Testis (tissue), 3 donors: ENCODE data around the gene ITGA8. TPM values are rescaled to one million over a fixed set of nuclear protein-coding genes. Genes with fewer than 3 reads are reported as not detected.

Experiments used
- DNase-seq: peaks from one replicate; pipeline ENCODE4 v3.0.0-alpha.2; 2019
- H3K27ac ChIP-seq, 2 donors: fragments of 200-600 bp; sonication (generic); one replicate each; pipeline ENCODE4 v1.5.1; 2019
- H3K27me3 ChIP-seq: fragments of 200-600 bp; sonication (generic); one replicate; pipeline ENCODE4 v1.5.1; 2019
- H3K36me3 ChIP-seq: fragments of 200-600 bp; sonication (generic); one replicate; pipeline ENCODE4 v1.5.1; 2017; ENCODE audit warnings: low read depth; ENCODE audit errors: missing control alignments
- H3K4me1 ChIP-seq: fragments of 200-600 bp; sonication (generic); one replicate; pipeline ENCODE4 v1.5.1; 2019
- H3K4me3 ChIP-seq, 2 donors: fragments of 200-600 bp; sonication (generic); one replicate each; pipeline ENCODE4 v1.5.1; 2017 to 2019
- H3K9me3 ChIP-seq: fragments of 200-600 bp; sonication (generic); one replicate; pipeline ENCODE4 v1.5.1; 2017
- CTCF ChIP-seq, 3 experiments: fragments of 450-650 bp in 2 of 3; fragments of 200-600 bp in 1 of 3; sonication (generic) in 1 of 3; IDR thresholded peaks; one replicate each; pipeline ENCODE4 v1.5.1; 2016 to 2019; ENCODE audit warnings: antibody characterized with exemption in 3 of 3, mild to moderate bottlenecking in 2 of 3, moderate library complexity in 1 of 3
- POLR2A ChIP-seq: fragments of 450-650 bp; IDR thresholded peaks from one replicate; pipeline ENCODE4 v1.6.1; 2017; ENCODE audit warnings: antibody characterized with exemption, mild to moderate bottlenecking, moderate library complexity
- WGBS, 2 donors: methylation state at CpG; one replicate each; pipeline ENCODE4 v1.1.5; 2018; 5-methylcytosine and 5-hydroxymethylcytosine counted together
- intact Hi-C: fragments of 100-400 bp; cut with DNase I; formaldehyde crosslinking; loops from one replicate; pipeline ENCODE4 v1.15.1; 2023; ENCODE audit warnings: low total_unique reads
- polyA plus RNA-seq: library from polyadenylated mRNA; stranded (reverse); fragments of 350-450 nt; fragmentation: Illumina TruSeq; extraction: RNeasy Lipid Tissue Mini Kit (QIAGEN cat#74804); gene quantifications from one replicate; pipeline ENCODE4 v1.2.3, GENCODE V29; 2014; ENCODE audit warnings: low read depth, low replicate concordance; ENCODE audit not compliant: insufficient read depth
- total RNA-seq, 2 donors: library from RNA; depleted of rRNA; stranded (reverse); fragments of >200 nt; gene quantifications; one replicate each; pipeline ENCODE4 v1.2.3, GENCODE V29; 2016

The ITGA8 gene
- total and polyA plus RNA-seq, 3 donors from 2014 or later, result 0.68 to 6.9 (median 0.79) TPM

GRCh38 chr10:15624401-15625196, 95.1 kb downstream of the ITGA8 start:
- 52 to 57% methylated on average over 6 of the region's 6 CpGs for WGBS, 2 donors
- H3K27me3 ChIP-seq, result no peaks in the 10 kb centered on the region
- H3K4me3 ChIP-seq, result no peak overlapping the region
- TF ChIP-seq CTCF (IDR thresholded peaks at IDR 0.05) (no peak), POLR2A (no peak)
- H3K4me1 ChIP-seq, result no peaks in the 10 kb centered on the region
- intact Hi-C loops, result no loop called here
- H3K36me3 ChIP-seq, result no peaks in the 10 kb centered on the region
- DNase-seq, result no peak
- no peak overlapping the region for H3K27ac ChIP-seq
- H3K9me3 ChIP-seq, result no peaks in the 10 kb centered on the region

- no peaks in the 10 kb centered on the region for H3K9me3 ChIP-seq
- no peak for TF ChIP-seq POLR2A
- no peak for TF ChIP-seq CTCF (IDR thresholded peaks at IDR 0.05)
- DNase-seq, result no peak
- 56 to 62% methylated on average over 3 of the region's 3 CpGs for WGBS, 2 donors
- no peak overlapping the region for H3K4me3 ChIP-seq
- no peaks in the 10 kb centered on the region for H3K36me3 ChIP-seq
- H3K27me3 ChIP-seq, result no peaks in the 10 kb centered on the region
- intact Hi-C loops, result no loop called here
- no peak overlapping the region for H3K27ac ChIP-seq
- no peaks in the 10 kb centered on the region for H3K4me1 ChIP-seq
Measured at GRCh38 chr10:15620836-15621515, 98.7 kb downstream of the ITGA8 start.

- no peak for DNase-seq
- Histone ChIP-seq H3K27me3 (no peaks in the 10 kb centered on the region), H3K27ac (no peak overlapping the region), H3K9me3 (no peaks in the 10 kb centered on the region), H3K36me3 (no peaks in the 10 kb centered on the region), H3K4me3 (no peak overlapping the region), H3K4me1 (no peaks in the 10 kb centered on the region)
- 78 to 87% methylated on average over 5 of the region's 5 CpGs for WGBS, 2 donors
- intact Hi-C loops, result no loop called here
- TF ChIP-seq POLR2A (no peak), CTCF (IDR thresholded peaks at IDR 0.05) (no peak)
Measured at GRCh38 chr10:15620337-15620736, 99.4 kb downstream of the ITGA8 start.

GRCh38 chr10:15609246-15609645, 110.5 kb downstream of the ITGA8 start:
- intact Hi-C loops, result no loop called here

More at GRCh38 chr10:15609246-15609645, 110.5 kb downstream of the ITGA8 start:
- H3K27me3 ChIP-seq, result no peaks in the 10 kb centered on the region
- no peak overlapping the region for H3K27ac ChIP-seq
- no peak for DNase-seq
- H3K4me1 ChIP-seq, result no peaks in the 10 kb centered on the region
- H3K4me3 ChIP-seq, result no peak overlapping the region
- H3K36me3 ChIP-seq, result no peaks in the 10 kb centered on the region
- no peak for TF ChIP-seq POLR2A
- TF ChIP-seq CTCF (IDR thresholded peaks at IDR 0.05), result no peak
- 89 to 95% methylated on average over 2 of the region's 2 CpGs for WGBS, 2 donors
- H3K9me3 ChIP-seq, result no peaks in the 10 kb centered on the region
